Tibial artery (tissue), 4 donors: ENCODE measurements around the gene RNF113B.
A peak's percentile ranks its signal among the peaks of the same experiment; 100 is the strongest.

Experiments
- DNase-seq, 2 donors: peaks; one replicate each; pipeline ENCODE4 v3.0.0-alpha.2; 2019
- H3K27ac ChIP-seq, 2 donors: fragments of 200-600 bp; sonication (generic) in 1 of 2; 1 replicate in 1 of 2; 2 replicates in 1 of 2; pipeline ENCODE4 v1.5.1; 2018 to 2019; ENCODE audit warnings: mild to moderate bottlenecking in 1 of 2
- H3K27me3 ChIP-seq, 2 donors: fragments of 200-600 bp; sonication (generic) in 1 of 2; one replicate each; pipeline versions ENCODE4 v1.5.1 to v1.6.0; 2016 to 2019
- H3K36me3 ChIP-seq, 3 donors: fragments of 200-600 bp; sonication (generic) in 2 of 3; one replicate each; pipeline ENCODE4 v1.5.1; 2016 to 2019; ENCODE audit warnings: mild to moderate bottlenecking in 2 of 3
- H3K4me1 ChIP-seq, 4 donors: fragments of 200-600 bp; sonication (generic) in 2 of 4; 1 replicate in 3 of 4; 2 replicates in 1 of 4; pipeline ENCODE4 v1.5.1; 2016 to 2019
- H3K4me3 ChIP-seq, 2 donors: fragments of 200-600 bp; sonication (generic) in 1 of 2; 1 replicate in 1 of 2; 2 replicates in 1 of 2; pipeline ENCODE4 v1.5.1; 2018 to 2019; ENCODE audit warnings: mild to moderate bottlenecking in 2 of 2
- H3K9me3 ChIP-seq, 3 donors: fragments of 200-600 bp; sonication (generic) in 1 of 3; one replicate each; pipeline ENCODE4 v1.5.1; 2016 to 2019
- CTCF ChIP-seq, 2 experiments: fragments of 200-600 bp in 1 of 2; fragments of 450-650 bp in 1 of 2; IDR thresholded peaks; one replicate each; pipeline ENCODE4 v1.5.1; 2017 to 2019; ENCODE audit warnings: antibody characterized with exemption in 2 of 2, mild to moderate bottlenecking in 1 of 2, moderate library complexity in 1 of 2
- intact Hi-C: fragments of 100-400 bp; cut with DNase I; formaldehyde crosslinking; loops from one replicate; pipeline ENCODE4 v1.15.0; 2023; ENCODE audit warnings: low total_unique reads

The RNF113B gene

GRCh38 chr13:98200211-98200878 is 23.3 kb upstream of the RNF113B start:
- intact Hi-C loops = no loop called here
- H3K9me3 ChIP-seq = peaks cover 0 to 5% (median 2%) of the 10 kb centered on the region in 3 donors
- no peaks in the 10 kb centered on the region for H3K27me3 ChIP-seq
- no peak overlapping the region for H3K4me3 ChIP-seq
- no peak for DNase-seq
- no peaks in the 10 kb centered on the region for H3K36me3 ChIP-seq
- peaks cover 0 to 29% (median 8%) of the 10 kb centered on the region in 4 donors for H3K4me1 ChIP-seq
- H3K27ac ChIP-seq = no peak overlapping the region
- TF ChIP-seq CTCF (IDR thresholded peaks at IDR 0.05) = no peak

- DNase-seq = no peak
Observed at GRCh38 chr13:98199480-98199879, 22.4 kb upstream of the RNF113B start.

GRCh38 chr13:98198683-98199082 is 21.6 kb upstream of the RNF113B start:
- intact Hi-C loops = no loop called here
- DNase-seq = no peak
- peaks cover 0 to 23% (median 7%) of the 10 kb centered on the region in 4 donors for H3K4me1 ChIP-seq
- H3K27ac ChIP-seq = no peak overlapping the region
- H3K4me3 ChIP-seq = no peak overlapping the region
- no peaks in the 10 kb centered on the region for H3K9me3 ChIP-seq
- TF ChIP-seq CTCF (IDR thresholded peaks at IDR 0.05) = no peak
- no peaks in the 10 kb centered on the region for H3K36me3 ChIP-seq
- no peaks in the 10 kb centered on the region for H3K27me3 ChIP-seq

More at GRCh38 chr13:98199480-98199879, 22.4 kb upstream of the RNF113B start:
- no peak overlapping the region for H3K27ac ChIP-seq
- H3K4me3 ChIP-seq = no peak overlapping the region
- peaks cover 0 to 2% (median 0%) of the 10 kb centered on the region in 3 donors for H3K9me3 ChIP-seq
- intact Hi-C loops = no loop called here
- H3K36me3 ChIP-seq = no peaks in the 10 kb centered on the region
- no peak for TF ChIP-seq CTCF (IDR thresholded peaks at IDR 0.05)
- H3K27me3 ChIP-seq = no peaks in the 10 kb centered on the region
- peaks cover 0 to 29% (median 8%) of the 10 kb centered on the region in 4 donors for H3K4me1 ChIP-seq

- intact Hi-C loops = no loop called here
- peaks cover 0 to 24% (median 5%) of the 10 kb centered on the region in 4 donors for H3K4me1 ChIP-seq
- no peaks in the 10 kb centered on the region for H3K27me3 ChIP-seq
- H3K36me3 ChIP-seq = no peaks in the 10 kb centered on the region
- no peaks in the 10 kb centered on the region for H3K9me3 ChIP-seq
- peak overlapping the region in 1 of 2 donors; percentile 32 for H3K27ac ChIP-seq
- no peak for DNase-seq
- no peak overlapping the region for H3K4me3 ChIP-seq
- no peak for TF ChIP-seq CTCF (IDR thresholded peaks at IDR 0.05)
Observed at GRCh38 chr13:98195054-98195791, 18.2 kb upstream of the RNF113B start.

- Histone ChIP-seq H3K4me3 (no peak overlapping the region), H3K27ac (peak overlapping the region; percentile 3 to 84), H3K9me3 (no peaks in the 10 kb centered on the region), H3K36me3 (no peaks in the 10 kb centered on the region), H3K27me3 (no peaks in the 10 kb centered on the region), H3K4me1 (peaks cover 0 to 55% (median 18%) of the 10 kb centered on the region in 4 donors)
- intact Hi-C loops = no loop called here
- no peak for TF ChIP-seq CTCF (IDR thresholded peaks at IDR 0.05)
- DNase-seq = no peak
Observed at GRCh38 chr13:98192008-98192407, 14.9 kb upstream of the RNF113B start.
